SK-N-SH (cell line): ENCODE measurements around the gene SLC26A5.

Experiments
- CHD2 ChIP-seq: fragments of 150-350 bp; IDR thresholded peaks from 2 replicates; pipeline ENCODE4 v1.6.1; 2018; ENCODE audit warnings: low read length; ENCODE audit not compliant: partially characterized antibody
- MXI1 ChIP-seq: IDR thresholded peaks from 2 replicates; pipeline ENCODE4 v1.6.1; 2012; ENCODE audit warnings: mild to moderate bottlenecking, low read depth, low read length, improper control_type of control experiment
- POLR2AphosphoS5 ChIP-seq: IDR thresholded peaks from 2 replicates; pipeline ENCODE4 v1.6.1; 2012; ENCODE audit warnings: low read depth, low read length
- SIN3A ChIP-seq: IDR thresholded peaks from 2 replicates; pipeline ENCODE4 v1.6.1; 2012; ENCODE audit warnings: low read depth, mild to moderate bottlenecking, low read length, moderate library complexity, borderline replicate concordance
- TAF1 ChIP-seq: IDR thresholded peaks from 2 replicates; pipeline ENCODE4 v1.6.1; 2012; ENCODE audit warnings: low read depth, mild to moderate bottlenecking, low read length, moderate library complexity, borderline replicate concordance
- TCF12 ChIP-seq: IDR thresholded peaks from 2 replicates; pipeline ENCODE4 v1.4.0; 2012
- TF ChIP-seq, protein P1 (sequence below): fragments of 200-600 bp; sonication (generic); IDR thresholded peaks from 2 replicates; pipeline ENCODE4 v1.6.1; 2017; ENCODE audit warnings: antibody characterized with exemption, mild to moderate bottlenecking, moderate library complexity
- TF ChIP-seq, protein P2 (sequence below): fragments of 150-350 bp; IDR thresholded peaks from 2 replicates; pipeline ENCODE4 v1.6.1; 2016; ENCODE audit warnings: mild to moderate bottlenecking, low read depth, low read length

DNA sequence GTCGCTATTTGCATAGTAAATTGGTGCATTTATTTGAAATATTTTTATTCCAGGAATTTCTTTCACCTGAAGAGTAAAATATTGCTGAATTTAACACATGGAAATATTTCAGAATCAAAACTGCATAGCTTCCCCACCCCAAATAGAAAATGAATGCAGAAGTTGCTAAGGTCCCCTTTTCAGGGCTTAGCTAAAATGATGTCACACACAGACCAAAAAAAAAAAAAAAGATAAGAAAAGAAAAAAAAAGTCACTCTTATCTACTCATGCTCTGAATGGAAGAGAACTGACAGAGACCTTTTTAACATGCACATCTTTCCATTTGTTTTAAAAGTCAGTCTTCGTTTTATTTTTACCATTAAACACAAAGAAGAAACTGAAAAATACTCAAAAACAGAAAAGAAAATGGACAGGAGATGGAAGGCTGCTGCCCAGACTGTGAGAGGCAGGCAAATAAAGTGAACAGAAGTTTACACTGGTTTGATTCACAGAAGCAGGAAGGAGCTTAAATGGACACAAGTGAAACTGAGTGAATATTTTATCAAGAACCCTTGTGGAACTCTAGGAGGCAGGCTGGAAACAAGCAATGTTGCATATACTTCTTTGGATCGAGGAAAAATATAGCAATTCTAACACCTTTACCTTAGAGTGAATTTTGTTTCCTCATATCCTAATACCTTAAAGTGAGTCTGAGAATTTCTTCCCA, 66.6 kb downstream of the SLC26A5 start:
- TF ChIP-seq, protein P1, sequence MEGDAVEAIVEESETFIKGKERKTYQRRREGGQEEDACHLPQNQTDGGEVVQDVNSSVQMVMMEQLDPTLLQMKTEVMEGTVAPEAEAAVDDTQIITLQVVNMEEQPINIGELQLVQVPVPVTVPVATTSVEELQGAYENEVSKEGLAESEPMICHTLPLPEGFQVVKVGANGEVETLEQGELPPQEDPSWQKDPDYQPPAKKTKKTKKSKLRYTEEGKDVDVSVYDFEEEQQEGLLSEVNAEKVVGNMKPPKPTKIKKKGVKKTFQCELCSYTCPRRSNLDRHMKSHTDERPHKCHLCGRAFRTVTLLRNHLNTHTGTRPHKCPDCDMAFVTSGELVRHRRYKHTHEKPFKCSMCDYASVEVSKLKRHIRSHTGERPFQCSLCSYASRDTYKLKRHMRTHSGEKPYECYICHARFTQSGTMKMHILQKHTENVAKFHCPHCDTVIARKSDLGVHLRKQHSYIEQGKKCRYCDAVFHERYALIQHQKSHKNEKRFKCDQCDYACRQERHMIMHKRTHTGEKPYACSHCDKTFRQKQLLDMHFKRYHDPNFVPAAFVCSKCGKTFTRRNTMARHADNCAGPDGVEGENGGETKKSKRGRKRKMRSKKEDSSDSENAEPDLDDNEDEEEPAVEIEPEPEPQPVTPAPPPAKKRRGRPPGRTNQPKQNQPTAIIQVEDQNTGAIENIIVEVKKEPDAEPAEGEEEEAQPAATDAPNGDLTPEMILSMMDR, result no peak
- TF ChIP-seq POLR2AphosphoS5 (no peak), MXI1 (no peak), CHD2 (no peak), TAF1 (no peak), TCF12 (no peak), SIN3A (no peak)
- TF ChIP-seq, protein P2, sequence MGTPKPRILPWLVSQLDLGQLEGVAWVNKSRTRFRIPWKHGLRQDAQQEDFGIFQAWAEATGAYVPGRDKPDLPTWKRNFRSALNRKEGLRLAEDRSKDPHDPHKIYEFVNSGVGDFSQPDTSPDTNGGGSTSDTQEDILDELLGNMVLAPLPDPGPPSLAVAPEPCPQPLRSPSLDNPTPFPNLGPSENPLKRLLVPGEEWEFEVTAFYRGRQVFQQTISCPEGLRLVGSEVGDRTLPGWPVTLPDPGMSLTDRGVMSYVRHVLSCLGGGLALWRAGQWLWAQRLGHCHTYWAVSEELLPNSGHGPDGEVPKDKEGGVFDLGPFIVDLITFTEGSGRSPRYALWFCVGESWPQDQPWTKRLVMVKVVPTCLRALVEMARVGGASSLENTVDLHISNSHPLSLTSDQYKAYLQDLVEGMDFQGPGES, result no peak
